ENCODE results near the gene NAA11. TPM values are rescaled to one million over a fixed set of nuclear protein-coding genes. Genes with fewer than 3 reads are reported as not detected.

The NAA11 gene
- total RNA-seq, 1 donor from 2014 or later: not detected

Other genes with a start within 250 kb of the NAA11 start
- gene GK2, start 82.2 kb upstream of the NAA11 start, total RNA-seq: not detected

Data from occipital lobe (tissue), 1 donor.